H1 (cell line): ENCODE measurements around the gene TEX264.

Experiments used
- CTBP2 ChIP-seq: IDR thresholded peaks from 2 replicates; pipeline ENCODE4 v1.7.0; 2011; ENCODE audit warnings: borderline replicate concordance, mild to moderate bottlenecking, moderate library complexity, mixed read lengths, low read length; ENCODE audit not compliant: insufficient read depth, insufficient read length
- SRF ChIP-seq: IDR thresholded peaks from 2 replicates; pipeline ENCODE4 v1.6.1; 2011; ENCODE audit warnings: mild to moderate bottlenecking, low read depth, low read length, moderate library complexity
- TF ChIP-seq, protein P1 (sequence below), 3 experiments: IDR thresholded peaks; 1 replicate in 2 of 3; 2 replicates in 1 of 3; pipeline versions ENCODE4 v1.5.1 to v1.6.1; 2011; ENCODE audit warnings: low read length in 3 of 3, mild to moderate bottlenecking in 3 of 3, inconsistent platforms in 2 of 3, low read depth in 1 of 3, moderate library complexity in 1 of 3; ENCODE audit not compliant: insufficient read depth in 1 of 3; ENCODE audit errors: control extremely low read depth in 1 of 3
- TF ChIP-seq, protein P2 (sequence below): IDR thresholded peaks from 2 replicates; pipeline ENCODE4 v1.6.1; 2012; ENCODE audit warnings: inconsistent platforms

DNA sequence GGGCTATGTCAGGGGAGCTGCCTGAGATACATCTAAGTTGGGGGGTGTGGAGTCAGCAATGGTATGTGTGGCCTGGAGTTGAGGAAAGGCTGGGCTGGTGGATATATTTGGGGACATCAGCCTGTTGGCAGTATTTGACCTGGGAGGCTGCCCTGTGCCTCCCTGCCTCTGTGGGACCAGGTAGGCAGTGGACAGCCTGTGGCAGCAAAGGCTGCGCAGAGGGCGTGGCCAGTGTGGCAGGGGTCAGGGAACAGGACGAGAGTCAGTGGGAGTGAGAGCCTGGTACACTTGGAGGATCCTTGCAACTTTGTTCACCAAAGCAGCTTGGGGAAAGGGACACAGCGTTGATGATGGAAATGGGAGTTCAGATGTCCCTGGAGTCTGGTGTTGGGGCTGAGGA is 15.0 kb downstream of the TEX264 start:
- TF ChIP-seq, protein P1, sequence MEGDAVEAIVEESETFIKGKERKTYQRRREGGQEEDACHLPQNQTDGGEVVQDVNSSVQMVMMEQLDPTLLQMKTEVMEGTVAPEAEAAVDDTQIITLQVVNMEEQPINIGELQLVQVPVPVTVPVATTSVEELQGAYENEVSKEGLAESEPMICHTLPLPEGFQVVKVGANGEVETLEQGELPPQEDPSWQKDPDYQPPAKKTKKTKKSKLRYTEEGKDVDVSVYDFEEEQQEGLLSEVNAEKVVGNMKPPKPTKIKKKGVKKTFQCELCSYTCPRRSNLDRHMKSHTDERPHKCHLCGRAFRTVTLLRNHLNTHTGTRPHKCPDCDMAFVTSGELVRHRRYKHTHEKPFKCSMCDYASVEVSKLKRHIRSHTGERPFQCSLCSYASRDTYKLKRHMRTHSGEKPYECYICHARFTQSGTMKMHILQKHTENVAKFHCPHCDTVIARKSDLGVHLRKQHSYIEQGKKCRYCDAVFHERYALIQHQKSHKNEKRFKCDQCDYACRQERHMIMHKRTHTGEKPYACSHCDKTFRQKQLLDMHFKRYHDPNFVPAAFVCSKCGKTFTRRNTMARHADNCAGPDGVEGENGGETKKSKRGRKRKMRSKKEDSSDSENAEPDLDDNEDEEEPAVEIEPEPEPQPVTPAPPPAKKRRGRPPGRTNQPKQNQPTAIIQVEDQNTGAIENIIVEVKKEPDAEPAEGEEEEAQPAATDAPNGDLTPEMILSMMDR (IDR thresholded peaks at IDR 0.05; ENCODE audit: control extremely low read depth in 1 of 3, insufficient read depth in 1 of 3, low read depth in 1 of 3, low read length in 3 of 3), result no peak
- TF ChIP-seq CTBP2, result no peak
- no peak for TF ChIP-seq SRF
- TF ChIP-seq, protein P2, sequence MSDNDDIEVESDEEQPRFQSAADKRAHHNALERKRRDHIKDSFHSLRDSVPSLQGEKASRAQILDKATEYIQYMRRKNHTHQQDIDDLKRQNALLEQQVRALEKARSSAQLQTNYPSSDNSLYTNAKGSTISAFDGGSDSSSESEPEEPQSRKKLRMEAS, result no peak
